Activated CD8-positive, alpha-beta memory T cell treated with anti-CD3 and anti-CD28 coated beads for 36 hours (primary cell): ENCODE data around the gene TRDMT1. TPM values are rescaled to one million over a fixed set of nuclear protein-coding genes. Genes with fewer than 3 reads are reported as not detected.

ENCODE experiments used
- CTCF ChIA-PET: fragments of 350-600 bp; sonication (Branson Sonifier 250); formaldehyde crosslinking; loops from one replicate; lab custom pipeline; 2021; ENCODE audit warnings: antibody characterized with exemption; lab: Charles Lee
- POLR2A ChIA-PET: fragments of 350-600 bp; sonication (Branson Sonifier 250); formaldehyde crosslinking; loops from one replicate; lab custom pipeline; 2021; ENCODE audit warnings: antibody characterized with exemption; lab: Charles Lee
- total RNA-seq, 2 experiments: library from RNA; stranded (reverse); gene quantifications; one replicate each; pipeline ENCODE4 v1.2.3, GENCODE V29; 2021

TRDMT1 gene
- total RNA-seq, 2 experiments from 2014 or later, result 7.1 to 9.0 TPM

DNA sequence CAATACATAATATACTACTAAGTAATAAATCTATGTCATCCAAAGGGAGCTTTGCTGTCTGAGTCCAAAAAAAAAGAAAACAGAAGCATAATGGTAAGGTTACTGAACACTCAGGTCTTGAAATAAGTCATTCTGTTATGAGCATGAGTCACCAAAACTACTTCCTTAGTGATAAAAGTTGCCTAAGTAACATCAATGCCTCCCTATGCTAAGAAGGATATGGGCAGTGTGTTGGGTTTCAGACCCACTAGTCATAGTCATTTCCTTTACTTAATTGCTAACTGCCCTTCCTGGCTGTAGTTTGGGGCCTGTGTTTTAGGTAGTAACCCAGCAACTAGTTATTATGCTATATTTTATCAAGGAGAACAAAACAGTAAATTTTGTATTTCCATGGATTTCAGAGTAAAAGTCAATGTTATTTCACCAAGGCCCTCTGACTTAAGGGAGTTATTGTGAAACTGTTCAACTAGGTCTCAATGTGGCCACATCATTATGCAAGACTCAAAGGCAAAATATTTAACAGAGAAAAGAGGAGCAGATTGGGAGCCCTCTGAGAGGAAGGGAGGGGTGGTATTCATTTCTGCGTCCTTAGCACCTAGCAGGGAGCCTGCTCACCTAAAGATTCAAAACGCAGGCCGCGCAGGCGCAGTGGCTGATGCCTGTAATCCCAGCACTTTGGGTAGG lies 14.9 kb upstream of the TRDMT1 start:
- CTCF ChIA-PET, result interaction anchor here (1.6 kb wide), 1 partner anchor 13 kb away, joined by 4 read pairs; no protein-coding TSS in a partner anchor
- POLR2A ChIA-PET, result interaction anchor here (0.6 to 1.7 kb wide), 3 partner anchors 12 to 101 kb away, joined by 3 to 5 read pairs (median 3); partner anchors contain the start of genes TRDMT1 and VIM

DNA sequence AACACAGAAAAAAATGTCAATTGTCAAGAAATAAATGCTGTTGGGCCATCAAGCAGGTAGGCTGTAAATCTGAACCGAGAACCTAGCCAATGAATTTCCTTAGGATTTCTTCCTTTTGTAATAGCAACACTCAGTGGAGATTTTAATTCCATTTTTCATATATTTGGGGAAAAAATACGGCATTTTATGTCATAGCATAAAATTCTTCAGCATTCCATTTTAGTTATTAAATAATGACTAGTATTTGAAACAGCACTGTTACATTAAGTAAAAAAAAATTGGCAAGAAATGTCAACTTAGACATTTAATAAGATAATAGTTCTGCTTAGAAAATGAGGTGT lies 14.3 kb upstream of the TRDMT1 start:
- ChIA-PET POLR2A (interaction anchor here (0.6 to 1.7 kb wide), 3 partner anchors 9 to 102 kb away, joined by 3 to 5 read pairs (median 3); partner anchors contain the start of gene VIM), CTCF (interaction anchor here (1.6 kb wide), 1 partner anchor 14 kb away, joined by 4 read pairs; no protein-coding TSS in a partner anchor)

DNA sequence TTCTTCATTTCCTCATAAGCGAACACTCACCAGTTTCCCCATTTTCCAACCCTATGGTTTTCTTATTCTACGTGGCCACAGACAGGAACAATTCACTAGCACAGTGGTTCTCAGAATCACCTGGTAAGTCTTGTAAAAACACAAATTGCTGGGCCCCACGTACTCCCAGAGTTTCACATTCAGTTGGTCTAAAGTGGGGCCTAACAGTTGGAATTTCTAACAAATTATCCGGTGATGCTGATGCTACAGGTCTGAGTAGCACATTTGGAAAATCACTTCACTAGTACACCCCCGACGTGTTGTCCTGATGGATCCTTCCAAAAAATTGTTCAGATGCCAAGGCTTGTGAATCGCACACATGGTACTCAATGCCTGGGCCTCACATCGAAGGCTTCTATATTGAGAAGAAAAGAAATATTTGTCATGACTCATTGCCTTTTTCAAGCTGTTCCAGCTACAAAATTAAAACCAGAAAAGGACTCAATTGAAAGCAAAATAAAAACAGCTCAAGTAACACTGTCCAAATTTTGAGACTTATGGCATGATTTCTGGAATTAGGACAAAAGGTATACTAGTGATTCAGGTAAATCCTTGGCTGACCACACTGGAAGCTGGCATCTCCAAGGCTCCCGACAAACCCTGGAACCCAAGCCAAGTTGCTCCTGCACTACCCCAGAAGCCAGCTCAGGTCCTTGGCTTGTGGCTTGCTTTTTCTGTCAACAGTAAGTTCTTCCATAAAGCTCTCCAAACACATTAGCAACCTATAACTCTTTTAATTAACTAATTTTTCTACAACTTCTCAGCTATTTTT lies 13.7 kb upstream of the TRDMT1 start:
- ChIA-PET POLR2A (interaction anchor here (0.6 to 1.7 kb wide), 3 partner anchors 9 to 103 kb away, joined by 3 to 5 read pairs (median 3); partner anchors contain the start of gene VIM), CTCF (interaction anchor here (1.6 kb wide), 1 partner anchor 15 kb away, joined by 4 read pairs; no protein-coding TSS in a partner anchor)

- POLR2A ChIA-PET, result no interaction called here
- CTCF ChIA-PET, result no interaction called here
These were observed 13.1 kb upstream of the TRDMT1 start for GRCh38 chr10:17214526-17214925.

GRCh38 chr10:17213646-17214349 lies 12.3 kb upstream of the TRDMT1 start:
- ChIA-PET POLR2A (no interaction called here), CTCF (interaction anchor here (0.9 to 1.3 kb wide), 2 partner anchors 13 to 210 kb away, joined by 3 read pairs; no protein-coding TSS in a partner anchor)

DNA sequence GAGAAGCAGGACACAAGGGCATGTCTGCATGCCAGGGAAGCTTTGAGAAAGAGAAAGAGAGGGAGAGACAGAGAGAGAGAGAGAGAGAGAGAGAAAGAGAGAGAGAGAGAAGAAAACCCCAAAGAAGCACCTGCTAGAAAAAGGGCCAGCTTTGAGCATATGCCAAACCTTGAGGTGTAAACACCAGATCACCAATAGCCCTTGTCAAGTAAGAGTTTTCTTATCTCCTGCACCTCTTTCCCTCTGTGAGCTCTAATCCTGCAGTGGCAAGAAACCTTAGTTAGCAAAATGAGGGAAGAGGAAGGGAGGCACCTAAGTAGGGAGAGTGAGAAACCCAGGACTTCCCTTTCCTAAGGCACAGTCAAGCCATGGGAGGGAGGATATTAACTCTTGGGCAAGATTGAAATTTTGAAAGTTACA lies 11.3 kb upstream of the TRDMT1 start:
- ChIA-PET CTCF (interaction anchor here (1.3 kb wide), 1 partner anchor 12 kb away, joined by 3 read pairs; no protein-coding TSS in a partner anchor), POLR2A (no interaction called here)

GRCh38 chr10:17210361-17210760 lies 8.9 kb upstream of the TRDMT1 start:
- ChIA-PET CTCF (no interaction called here), POLR2A (no interaction called here)

DNA sequence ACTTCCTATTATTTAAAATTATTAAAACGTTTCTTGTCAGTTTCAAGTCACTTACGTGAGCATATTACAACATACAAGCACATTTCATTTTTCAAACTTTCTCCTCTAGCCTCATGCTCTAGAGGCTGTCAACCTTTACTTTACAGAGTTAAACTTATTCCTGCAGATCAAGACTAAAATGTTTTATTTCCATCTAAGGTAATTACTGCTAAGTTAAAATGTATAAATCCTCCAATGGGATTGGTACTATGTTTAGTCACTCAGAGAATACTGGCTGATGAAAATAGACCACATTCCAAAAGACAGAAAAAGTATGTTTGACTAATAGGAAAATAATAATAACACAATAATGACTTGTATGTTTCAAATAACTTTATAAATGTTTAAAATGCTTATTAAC lies 8.4 kb upstream of the TRDMT1 start:
- CTCF ChIA-PET, result no interaction called here
- POLR2A ChIA-PET, result no interaction called here

GRCh38 chr10:17209302-17209701 lies 7.8 kb upstream of the TRDMT1 start:
- CTCF ChIA-PET, result interaction anchor here (0.7 to 4.5 kb wide), 2 partner anchors 21 to 366 kb away, joined by 3 to 22 read pairs; partner anchors contain the start of gene VIM
- POLR2A ChIA-PET, result no interaction called here

DNA sequence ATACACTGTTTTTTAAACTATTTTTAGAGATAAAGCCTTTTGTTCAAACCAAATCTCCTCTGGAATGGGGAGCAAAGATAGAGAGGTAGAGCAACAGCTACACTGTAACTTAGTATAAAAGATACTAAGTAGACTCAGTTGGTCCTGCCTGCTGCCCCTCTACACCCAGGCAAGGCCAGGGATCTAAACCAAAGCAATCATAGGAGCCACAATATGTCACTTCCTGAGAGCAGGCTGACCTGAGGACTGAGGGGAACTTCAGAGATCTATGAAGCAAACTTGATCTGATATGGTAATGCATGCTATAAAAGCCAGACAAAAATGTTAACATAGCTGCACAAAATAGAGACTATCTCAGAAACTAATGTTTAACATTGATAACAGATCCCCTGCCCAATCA lies 7.0 kb upstream of the TRDMT1 start:
- ChIA-PET CTCF (interaction anchor here (0.7 to 4.5 kb wide), 2 partner anchors 22 to 365 kb away, joined by 3 to 22 read pairs; partner anchors contain the start of gene VIM), POLR2A (no interaction called here)

DNA sequence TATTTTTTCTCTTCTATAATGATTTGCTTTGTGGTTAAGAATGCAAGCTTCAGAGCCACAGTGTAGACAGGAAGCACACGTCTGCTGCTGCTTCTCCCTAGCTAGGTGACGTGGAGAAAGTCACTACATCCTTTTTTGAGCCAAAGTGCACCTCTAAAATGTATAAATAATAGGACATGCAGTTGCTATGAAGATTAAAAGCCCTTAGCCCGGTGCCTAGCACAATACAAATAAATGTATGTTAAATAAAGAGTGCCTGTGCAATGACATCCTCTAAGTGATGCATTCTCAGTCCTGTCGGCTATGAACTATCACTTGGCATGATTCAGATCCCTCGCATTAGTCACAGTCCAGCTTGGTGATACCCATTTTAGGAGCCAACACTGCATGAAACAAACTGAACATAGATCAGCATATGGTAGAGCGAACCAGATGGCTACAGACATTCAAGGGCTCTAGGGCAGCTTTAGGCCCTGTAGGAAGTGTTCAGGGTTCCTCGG lies 4.8 kb upstream of the TRDMT1 start:
- CTCF ChIA-PET, result interaction anchor here (0.8 to 4.5 kb wide), 3 partner anchors 19 to 181 kb away, joined by 3 to 22 read pairs (median 3); partner anchors contain the start of gene VIM
- POLR2A ChIA-PET, result interaction anchor here (1.0 to 1.8 kb wide), 4 partner anchors 9 to 32 kb away, joined by 3 to 17 read pairs (median 4); partner anchors contain the start of gene VIM

DNA sequence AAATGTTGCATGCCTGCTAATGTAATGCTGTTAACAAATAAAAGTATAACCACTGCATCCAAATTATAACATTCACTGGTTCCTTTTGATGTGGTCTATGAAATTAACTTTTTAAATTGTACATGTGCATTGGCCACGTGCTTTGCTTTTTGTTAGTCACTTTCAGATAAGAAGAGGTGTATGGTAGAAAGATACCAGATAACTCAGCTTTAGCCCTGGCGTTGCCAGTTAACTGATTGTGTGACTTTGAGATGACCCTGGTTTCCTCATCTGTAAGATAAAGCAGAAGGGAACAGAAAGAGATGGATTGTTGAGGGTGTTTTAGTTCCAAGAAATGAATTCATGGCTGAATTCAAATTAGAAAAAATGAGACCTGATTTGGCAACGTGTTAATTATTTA lies 1.9 kb upstream of the TRDMT1 start:
- ChIA-PET POLR2A (no interaction called here), CTCF (interaction anchor here (3.6 kb wide), 1 partner anchor 26 kb away, joined by 23 read pairs; the partner anchor contains the start of gene VIM)

DNA sequence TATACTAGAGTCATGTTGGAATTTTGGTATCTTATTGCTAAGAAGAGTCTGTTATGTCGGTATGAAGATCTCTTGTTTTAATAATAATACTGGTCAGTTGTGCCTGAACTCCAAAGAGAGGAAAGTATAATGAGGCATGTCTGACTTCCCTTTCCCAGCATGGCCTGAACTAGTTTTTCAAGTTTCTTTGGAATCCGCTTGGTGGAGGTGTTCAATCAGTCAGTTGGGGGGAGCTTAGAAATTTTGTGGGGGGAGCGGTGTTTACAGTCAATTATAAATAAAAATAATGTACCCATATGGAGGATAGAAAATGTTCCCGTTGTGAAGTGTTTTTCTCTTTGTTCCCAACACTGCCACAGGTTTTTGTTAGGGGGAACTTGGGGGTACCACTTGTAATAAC lies 1.5 kb upstream of the TRDMT1 start:
- ChIA-PET CTCF (interaction anchor here (3.6 kb wide), 1 partner anchor 26 kb away, joined by 23 read pairs; the partner anchor contains the start of gene VIM), POLR2A (no interaction called here)

- ChIA-PET CTCF (interaction anchor here (3.6 kb wide), 1 partner anchor 26 kb away, joined by 23 read pairs; the partner anchor contains the start of gene VIM), POLR2A (interaction anchor here (2.4 kb wide), 1 partner anchor 27 kb away, joined by 29 read pairs; the partner anchor contains the start of gene VIM)
These were observed 1.0 kb upstream of the TRDMT1 start for GRCh38 chr10:17202506-17202905.

DNA sequence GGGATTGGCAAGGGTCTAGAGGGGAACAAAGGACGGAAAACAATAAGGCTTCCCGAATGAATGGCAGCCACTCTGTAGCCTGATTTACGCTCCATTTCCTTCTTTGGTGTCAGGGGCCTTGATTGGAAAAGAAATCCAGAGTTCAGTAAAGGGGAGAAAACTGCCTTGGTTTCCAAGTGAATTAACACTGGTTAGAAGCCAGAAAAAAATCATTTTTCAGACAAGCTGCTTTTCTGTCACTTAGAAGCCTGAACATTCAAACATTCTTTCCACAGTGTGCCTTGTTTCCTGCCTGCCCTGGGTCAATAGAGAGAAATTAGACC lies 283 bp upstream of the TRDMT1 start:
- CTCF ChIA-PET, result interaction anchor here (1.0 to 3.6 kb wide), 3 partner anchors 17 to 178 kb away, joined by 3 to 23 read pairs (median 4); partner anchors contain the start of gene VIM

DNA sequence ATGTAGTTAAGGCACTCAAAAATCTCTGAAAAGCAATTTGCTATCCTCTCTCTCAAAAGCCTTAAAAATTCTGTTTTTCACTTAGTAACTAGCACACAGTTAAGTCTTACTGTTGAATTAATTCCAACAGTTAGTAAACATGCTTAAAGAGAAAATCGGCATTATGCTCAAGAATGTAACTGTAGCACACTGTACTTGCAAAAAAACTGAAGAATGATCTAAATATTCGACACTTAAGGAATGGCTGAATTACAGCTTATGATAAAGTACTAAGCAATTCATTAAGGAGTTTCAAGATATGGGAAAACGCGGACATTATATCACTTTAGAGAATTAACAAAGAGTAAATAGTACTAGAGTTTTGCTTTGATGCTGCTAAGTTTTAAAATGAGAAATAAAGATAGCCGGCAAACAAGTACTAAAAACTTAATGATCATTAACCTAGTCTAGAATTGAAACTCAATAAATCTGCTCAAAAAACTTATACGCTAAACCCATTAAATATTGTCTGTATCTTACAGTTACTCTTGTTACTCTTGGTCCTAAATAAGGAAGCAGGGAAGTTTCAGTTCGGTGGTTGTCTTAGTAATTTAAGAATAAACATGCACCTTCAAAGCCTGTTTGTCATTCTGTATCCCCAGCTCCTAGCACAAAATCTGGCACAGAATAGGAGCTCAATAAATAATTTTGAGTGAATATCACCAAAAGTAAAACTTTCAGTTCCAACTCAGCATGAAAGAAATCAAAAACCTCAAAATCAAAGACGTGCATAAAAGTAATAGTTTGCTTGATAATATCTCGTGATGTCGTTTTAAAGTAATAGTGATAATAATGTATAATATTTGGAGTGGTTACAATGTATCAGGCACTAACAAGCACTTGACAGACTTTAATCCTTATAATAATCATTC lies 1.2 kb downstream of the TRDMT1 start:
- ChIA-PET POLR2A (interaction anchor here (2.4 kb wide), 1 partner anchor 29 kb away, joined by 29 read pairs; the partner anchor contains the start of gene VIM), CTCF (interaction anchor here (0.6 to 3.6 kb wide), 4 partner anchors 13 to 241 kb away, joined by 3 to 23 read pairs (median 3); partner anchors contain the start of gene VIM)

More for the DNA sequence above, 283 bp upstream of the TRDMT1 start:
- POLR2A ChIA-PET, result interaction anchor here (0.8 to 2.4 kb wide), 5 partner anchors 15 to 1457 kb away, joined by 3 to 29 read pairs (median 3); partner anchors contain the start of genes ARL5B and VIM

GRCh38 chr10:17199351-17199804 lies 2.1 kb downstream of the TRDMT1 start:
- POLR2A ChIA-PET, result no interaction called here
- CTCF ChIA-PET, result no interaction called here
